OCI-LY7 (cell line): ENCODE data around the gene LAIR2. TPM values are rescaled to one million over a fixed set of nuclear protein-coding genes. Genes with fewer than 3 reads are reported as not detected.

Source experiments
- BruUV-seq: library from RNA; stranded (reverse); fragments of 400-500 nt; replicated peaks from 2 replicates; lab custom pipeline; 2021; lab: Mats Ljungman, UMichigan
- CTCF ChIA-PET: fragments of 300-600 bp; sonication (Branson Sonifier 250); formaldehyde crosslinking; loops from one replicate; lab custom pipeline; 2022; ENCODE audit warnings: antibody characterized with exemption; ENCODE audit not compliant: unreplicated experiment; lab: Charles Lee
- POLR2A ChIA-PET: fragments of 300-600 bp; sonication (Branson Sonifier 250); formaldehyde crosslinking; loops from one replicate; lab custom pipeline; 2022; ENCODE audit warnings: antibody characterized with exemption; lab: Charles Lee
- DNase-seq: peaks from one replicate; pipeline ENCODE4 v3.0.0-alpha.2; 2015; ENCODE audit warnings: low spot score
- H2AFZ ChIP-seq: fragments of 200-600 bp; sonication (generic), shearing (Covaris generic); 2 replicates; pipeline ENCODE4 v1.6.1; 2014; ENCODE audit warnings: mild to moderate bottlenecking, antibody characterized with exemption, low read length, moderate library complexity
- H3K27ac ChIP-seq: fragments of 200-600 bp; sonication (generic); 2 replicates; pipeline ENCODE4 v1.5.1; 2014; ENCODE audit warnings: mixed run types, low read depth, mild to moderate bottlenecking, moderate library complexity, low read length, inconsistent platforms; ENCODE audit not compliant: poor library complexity, severe bottlenecking
- H3K36me3 ChIP-seq: fragments of 200-600 bp; sonication (generic); 2 replicates; pipeline ENCODE4 v1.6.1; 2014; ENCODE audit warnings: mild to moderate bottlenecking, antibody characterized with exemption, low read length, moderate library complexity, mixed read lengths; ENCODE audit not compliant: insufficient read depth
- H3K4me1 ChIP-seq: fragments of 200-600 bp; sonication (generic); 2 replicates; pipeline ENCODE4 v1.5.1; 2014; ENCODE audit warnings: mild to moderate bottlenecking, low read length; ENCODE audit not compliant: insufficient read depth, poor library complexity, severe bottlenecking
- H3K4me2 ChIP-seq: fragments of 200-600 bp; sonication (generic); 2 replicates; pipeline ENCODE4 v1.6.1; 2014; ENCODE audit warnings: mild to moderate bottlenecking, low read length
- H3K4me3 ChIP-seq: fragments of 200-600 bp; sonication (generic); 2 replicates; pipeline ENCODE4 v1.5.1; 2014; ENCODE audit warnings: mild to moderate bottlenecking, low read depth, low read length; ENCODE audit not compliant: poor library complexity, severe bottlenecking
- H3K79me2 ChIP-seq: fragments of 200-600 bp; sonication (generic); 2 replicates; pipeline ENCODE4 v1.6.1; 2016; ENCODE audit warnings: low read depth, mild to moderate bottlenecking, low read length, moderate library complexity, mixed read lengths; ENCODE audit not compliant: insufficient read depth
- H3K9me2 ChIP-seq: fragments of 200-600 bp; sonication (generic); 2 replicates; pipeline ENCODE4 v1.6.1; 2016; ENCODE audit warnings: mild to moderate bottlenecking, low read length, mixed read lengths; ENCODE audit not compliant: insufficient read depth
- H3K9me3 ChIP-seq: fragments of 200-600 bp; sonication (generic); 2 replicates; pipeline ENCODE4 v1.6.1; 2014; ENCODE audit warnings: mild to moderate bottlenecking, mixed run types, low read length, mixed read lengths
- H4K20me1 ChIP-seq: fragments of 200-600 bp; sonication (generic); 2 replicates; pipeline ENCODE4 v1.6.1; 2014; ENCODE audit warnings: mild to moderate bottlenecking, antibody characterized with exemption, low read length, moderate library complexity, mixed read lengths; ENCODE audit not compliant: insufficient read depth
- CTCF ChIP-seq: fragments of 200-600 bp; sonication (generic); conservative IDR thresholded peaks from 2 replicates; pipeline ENCODE4 v1.5.1; 2014; ENCODE audit warnings: mild to moderate bottlenecking, antibody characterized with exemption, low read length, moderate library complexity, mixed read lengths
- EZH2phosphoT487 ChIP-seq: fragments of 200-600 bp; sonication (generic); IDR thresholded peaks from 2 replicates; pipeline ENCODE4 v1.6.1; 2018; ENCODE audit warnings: low read depth, borderline replicate concordance, mild to moderate bottlenecking, mixed run types, antibody characterized with exemption, low read length, moderate library complexity, mixed read lengths
- intact Hi-C: fragments of 100-400 bp; cut with micrococcal nuclease; formaldehyde crosslinking; loops from one replicate; pipeline ENCODE4 v1.10.0; 2022; ENCODE audit not compliant: unreplicated experiment
- total RNA-seq, 2 experiments: library from RNA; depleted of rRNA in 1 of 2; stranded (reverse); fragments of >200 nt in 1 of 2; shearing (Covaris generic) in 1 of 2; gene quantifications; 2 replicates each; pipeline ENCODE4 v1.2.3, GENCODE V29; 2014 to 2022

LAIR2 gene
- total RNA-seq, 2 experiments from 2014 or later, result not detected

- TF ChIP-seq EZH2phosphoT487 (no peak), CTCF (no peak)
- Histone ChIP-seq H3K4me3 (no peak overlapping the region), H3K4me2 (no peak overlapping the region), H3K36me3 (no peaks in the 10 kb centered on the region), H3K9me3 (no peaks in the 10 kb centered on the region), H3K4me1 (peaks cover 2% of the 10 kb centered on the region), H3K79me2 (no peaks in the 10 kb centered on the region), H4K20me1 (no peaks in the 10 kb centered on the region), H3K27ac (no peak overlapping the region), H2AFZ (no peak overlapping the region), H3K9me2 (no peaks in the 10 kb centered on the region)
- BruUV-seq, result no TSS peak
- intact Hi-C loops, result no loop called here
- ChIA-PET POLR2A (no interaction called here), CTCF (no interaction called here)
- DNase-seq, result no peak
Observed at GRCh38 chr19:54551950-54552912, 49.6 kb downstream of the LAIR2 start.

GRCh38 chr19:54552913-54553310, 50.3 kb downstream of the LAIR2 start:
- intact Hi-C loops, result no loop called here
- BruUV-seq, result no TSS peak

More at GRCh38 chr19:54552913-54553310, 50.3 kb downstream of the LAIR2 start:
- POLR2A ChIA-PET, result no interaction called here
- no peak overlapping the region for H3K27ac ChIP-seq
- peaks cover 2% of the 10 kb centered on the region for H3K4me1 ChIP-seq
- H3K79me2 ChIP-seq, result no peaks in the 10 kb centered on the region
- H3K9me2 ChIP-seq, result no peaks in the 10 kb centered on the region
- no peak for TF ChIP-seq EZH2phosphoT487
- TF ChIP-seq CTCF, result no peak
- H4K20me1 ChIP-seq, result no peaks in the 10 kb centered on the region
- H3K9me3 ChIP-seq, result no peaks in the 10 kb centered on the region
- no peak overlapping the region for H2AFZ ChIP-seq
- H3K4me3 ChIP-seq, result no peak overlapping the region
- no peak overlapping the region for H3K4me2 ChIP-seq
- CTCF ChIA-PET, result no interaction called here
- no peaks in the 10 kb centered on the region for H3K36me3 ChIP-seq
- no peak for DNase-seq
